Measurements from ENCODE around the gene SALL4. TPM values are rescaled to one million over a fixed set of nuclear protein-coding genes. Genes with fewer than 3 reads are reported as not detected.

Gene SALL4
- not detected in 2 replicates for total RNA-seq

DNA sequence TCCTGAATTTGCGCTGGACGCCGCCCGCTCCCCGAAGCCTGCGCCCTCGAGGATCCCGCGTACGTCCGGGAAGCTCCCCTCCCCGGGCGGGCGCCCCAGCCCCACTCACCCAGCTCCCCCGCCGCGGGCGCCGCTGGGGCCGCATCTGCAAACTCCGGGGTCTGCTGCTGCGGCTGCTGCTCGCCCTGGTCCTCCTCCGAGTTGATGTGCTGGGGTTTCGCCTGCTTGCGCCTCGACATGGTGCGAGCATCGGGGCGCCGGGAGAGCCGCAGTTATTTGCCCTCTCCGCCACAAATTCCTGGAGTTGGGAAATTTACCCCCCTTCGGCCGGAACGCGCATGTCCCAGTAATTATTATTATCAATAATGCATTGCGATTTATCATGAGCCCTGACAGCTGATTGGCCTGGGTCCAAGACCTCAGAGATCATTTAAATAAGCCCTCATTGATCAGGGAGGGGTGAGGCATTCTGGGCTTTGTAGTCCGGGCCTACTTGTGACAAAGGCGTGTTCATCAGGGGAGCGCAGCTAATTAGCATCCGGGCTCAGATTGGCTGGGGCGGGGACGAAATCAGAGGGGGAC is at the start of gene SALL4:
TSS of gene SALL4 (minus strand) at position 352 of the 582 bp plus-strand sequence. CDS start at position 239, 113 bp downstream.
- intact Hi-C loops (cut with micrococcal nuclease), result no loop called here
- Mint-ChIP-seq H3K27me3 (peaks cover 54% of the 10 kb centered on the region), H3K4me1 (peaks cover 15% of the 10 kb centered on the region), H3K36me3 (ENCODE audit: low read depth) (no peaks in the 10 kb centered on the region), H3K4me3 (no peak within 1 kb of the TSS), H3K27ac (no peak within 1 kb of the TSS), H3K9me3 (no peaks in the 10 kb centered on the region)
- ATAC-seq (ENCODE audit: low read depth) (no peak), DNase-seq (no peak)
- ChIA-PET POLR2A (no interaction called here), CTCF (no interaction called here)
- TF ChIP-seq, protein P1, sequence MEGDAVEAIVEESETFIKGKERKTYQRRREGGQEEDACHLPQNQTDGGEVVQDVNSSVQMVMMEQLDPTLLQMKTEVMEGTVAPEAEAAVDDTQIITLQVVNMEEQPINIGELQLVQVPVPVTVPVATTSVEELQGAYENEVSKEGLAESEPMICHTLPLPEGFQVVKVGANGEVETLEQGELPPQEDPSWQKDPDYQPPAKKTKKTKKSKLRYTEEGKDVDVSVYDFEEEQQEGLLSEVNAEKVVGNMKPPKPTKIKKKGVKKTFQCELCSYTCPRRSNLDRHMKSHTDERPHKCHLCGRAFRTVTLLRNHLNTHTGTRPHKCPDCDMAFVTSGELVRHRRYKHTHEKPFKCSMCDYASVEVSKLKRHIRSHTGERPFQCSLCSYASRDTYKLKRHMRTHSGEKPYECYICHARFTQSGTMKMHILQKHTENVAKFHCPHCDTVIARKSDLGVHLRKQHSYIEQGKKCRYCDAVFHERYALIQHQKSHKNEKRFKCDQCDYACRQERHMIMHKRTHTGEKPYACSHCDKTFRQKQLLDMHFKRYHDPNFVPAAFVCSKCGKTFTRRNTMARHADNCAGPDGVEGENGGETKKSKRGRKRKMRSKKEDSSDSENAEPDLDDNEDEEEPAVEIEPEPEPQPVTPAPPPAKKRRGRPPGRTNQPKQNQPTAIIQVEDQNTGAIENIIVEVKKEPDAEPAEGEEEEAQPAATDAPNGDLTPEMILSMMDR (IDR thresholded peaks at IDR 0.05), result no peak

DNA sequence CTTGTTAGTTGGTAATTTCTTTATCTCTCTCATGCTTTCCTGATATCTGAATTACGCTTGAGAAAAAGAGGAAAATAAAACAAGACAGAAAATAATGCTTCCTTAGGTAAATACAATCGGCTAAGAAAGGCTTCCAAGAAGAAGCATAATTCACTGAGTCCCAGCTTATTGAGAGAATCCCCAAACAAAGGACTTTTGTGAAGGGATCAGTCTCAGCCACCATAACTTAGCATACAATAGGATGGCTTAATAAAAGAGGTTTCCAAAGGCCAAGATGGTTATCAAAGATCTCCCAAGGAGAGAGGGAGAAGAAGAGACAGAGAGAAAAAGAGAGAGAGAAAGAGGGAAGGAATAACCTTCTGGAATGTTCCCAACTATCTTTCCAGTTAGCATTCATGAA is 46.0 kb upstream of the SALL4 start:
- CTCF ChIA-PET, result no interaction called here
- POLR2A ChIA-PET, result no interaction called here
- no peaks in the 10 kb centered on the region for H3K27me3 Mint-ChIP-seq
- H3K9me3 Mint-ChIP-seq, result no peaks in the 10 kb centered on the region
- intact Hi-C loops (cut with micrococcal nuclease), result no loop called here
- H3K4me3 Mint-ChIP-seq, result no peak overlapping the region
- no peak overlapping the region for H3K27ac Mint-ChIP-seq
- H3K4me1 Mint-ChIP-seq, result no peaks in the 10 kb centered on the region
- DNase-seq, result no peak
- H3K36me3 Mint-ChIP-seq (ENCODE audit: low read depth), result no peaks in the 10 kb centered on the region
- TF ChIP-seq, protein P1 (IDR thresholded peaks at IDR 0.05), result no peak
- no peak for ATAC-seq (ENCODE audit: low read depth)

DNA sequence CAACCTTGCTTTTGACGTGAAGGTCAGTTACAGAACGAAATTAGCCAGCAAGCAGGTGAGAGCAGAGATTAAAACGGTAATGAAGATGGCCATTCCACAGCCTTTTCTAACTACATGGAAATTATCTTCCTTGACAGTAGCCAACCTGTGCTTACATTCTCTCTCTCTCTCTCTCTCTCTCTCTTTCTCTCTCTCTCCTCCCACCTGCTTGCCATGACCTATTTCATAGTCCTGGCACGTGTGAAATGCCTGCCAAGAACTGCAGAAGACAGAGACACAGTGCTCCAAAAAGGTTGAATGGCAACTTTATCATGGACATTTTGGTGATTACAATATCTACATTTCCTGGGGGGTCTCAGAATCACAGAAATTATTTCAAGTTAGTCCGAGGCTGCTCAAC is 38.5 kb upstream of the SALL4 start:
- POLR2A ChIA-PET, result no interaction called here
- Mint-ChIP-seq H3K9me3 (no peaks in the 10 kb centered on the region), H3K4me3 (no peak overlapping the region), H3K27ac (no peak overlapping the region), H3K27me3 (peaks cover 2% of the 10 kb centered on the region), H3K4me1 (no peaks in the 10 kb centered on the region), H3K36me3 (ENCODE audit: low read depth) (no peaks in the 10 kb centered on the region)
- intact Hi-C loops (cut with micrococcal nuclease), result no loop called here
- no peak for DNase-seq
- no peak for ATAC-seq (ENCODE audit: low read depth)
- TF ChIP-seq, protein P1 (IDR thresholded peaks at IDR 0.05), result no peak
- CTCF ChIA-PET, result no interaction called here

DNA sequence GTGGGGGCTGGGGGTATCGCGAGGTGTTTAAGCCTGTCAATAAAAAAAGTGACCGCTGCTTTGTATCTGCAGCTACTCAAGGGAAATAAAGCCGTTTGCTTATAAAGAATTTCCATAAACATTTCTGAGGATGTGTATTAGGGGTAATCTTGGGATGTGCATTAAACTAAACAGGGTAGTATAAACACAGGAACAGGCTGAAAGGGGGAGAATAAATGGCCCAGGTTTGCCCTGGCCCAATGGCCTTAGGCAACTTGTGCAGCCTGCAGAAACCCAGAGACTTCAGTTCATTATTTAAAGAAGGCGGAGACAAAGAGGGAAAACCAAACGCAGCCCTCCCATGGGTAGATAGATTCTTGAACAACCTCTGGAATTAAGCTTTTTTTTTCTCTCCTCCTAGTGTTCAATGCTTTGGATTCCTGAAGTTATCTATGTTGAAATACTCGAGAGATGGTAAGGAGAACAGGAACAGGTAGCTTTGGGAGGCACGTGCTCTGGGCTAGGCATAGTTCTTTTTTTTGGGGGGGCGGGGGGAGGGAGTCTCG is 35.6 kb upstream of the SALL4 start:
- POLR2A ChIA-PET, result no interaction called here
- CTCF ChIA-PET, result no interaction called here
- DNase-seq (no peak), ATAC-seq (ENCODE audit: low read depth) (no peak)
- no peaks in the 10 kb centered on the region for H3K4me1 Mint-ChIP-seq
- H3K27ac Mint-ChIP-seq, result no peak overlapping the region
- H3K9me3 Mint-ChIP-seq, result no peaks in the 10 kb centered on the region
- peaks cover 2% of the 10 kb centered on the region for H3K27me3 Mint-ChIP-seq
- no peaks in the 10 kb centered on the region for H3K36me3 Mint-ChIP-seq (ENCODE audit: low read depth)
- TF ChIP-seq, protein P1 (IDR thresholded peaks at IDR 0.05), result no peak
- no peak overlapping the region for H3K4me3 Mint-ChIP-seq
- intact Hi-C loops (cut with micrococcal nuclease), result no loop called here

DNA sequence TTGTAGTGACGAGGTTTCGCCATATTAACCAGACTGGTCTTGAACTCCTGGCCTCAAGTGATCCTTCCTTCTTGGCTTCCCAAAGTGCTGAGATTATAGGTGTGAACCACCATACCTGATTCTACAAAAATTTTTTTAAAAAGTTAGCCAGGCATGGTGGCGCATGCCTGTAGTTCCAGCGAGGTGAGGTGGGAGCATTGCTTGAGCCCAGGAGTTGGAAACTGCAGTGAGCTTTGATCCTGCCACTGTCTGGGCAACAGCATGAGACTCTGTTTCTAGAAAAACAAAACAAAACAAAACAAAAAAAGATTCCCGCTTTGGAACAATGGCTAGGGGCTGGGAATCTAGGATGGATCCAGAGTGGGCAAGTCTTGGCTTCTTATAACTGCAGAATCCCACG is 35.1 kb upstream of the SALL4 start:
- intact Hi-C loops (cut with micrococcal nuclease), result no loop called here
- POLR2A ChIA-PET, result no interaction called here
- no peak for DNase-seq
- no peak overlapping the region for H3K4me3 Mint-ChIP-seq
- no peaks in the 10 kb centered on the region for H3K36me3 Mint-ChIP-seq (ENCODE audit: low read depth)
- H3K9me3 Mint-ChIP-seq, result no peaks in the 10 kb centered on the region
- CTCF ChIA-PET, result no interaction called here
- no peak for ATAC-seq (ENCODE audit: low read depth)
- H3K4me1 Mint-ChIP-seq, result no peaks in the 10 kb centered on the region
- H3K27ac Mint-ChIP-seq, result no peak overlapping the region
- TF ChIP-seq, protein P1 (IDR thresholded peaks at IDR 0.05), result no peak
- H3K27me3 Mint-ChIP-seq, result peaks cover 2% of the 10 kb centered on the region
